IPS DF 19.7 (cell line): ENCODE data around the gene SLC13A3.
A peak's percentile ranks its signal among the peaks of the same experiment; 100 is the strongest.

Experiments
- DNase-seq: peaks from one replicate; pipeline ENCODE4 v3.0.0-alpha.2; 2013; ENCODE audit warnings: low read depth, low spot score

SLC13A3 gene

DNA sequence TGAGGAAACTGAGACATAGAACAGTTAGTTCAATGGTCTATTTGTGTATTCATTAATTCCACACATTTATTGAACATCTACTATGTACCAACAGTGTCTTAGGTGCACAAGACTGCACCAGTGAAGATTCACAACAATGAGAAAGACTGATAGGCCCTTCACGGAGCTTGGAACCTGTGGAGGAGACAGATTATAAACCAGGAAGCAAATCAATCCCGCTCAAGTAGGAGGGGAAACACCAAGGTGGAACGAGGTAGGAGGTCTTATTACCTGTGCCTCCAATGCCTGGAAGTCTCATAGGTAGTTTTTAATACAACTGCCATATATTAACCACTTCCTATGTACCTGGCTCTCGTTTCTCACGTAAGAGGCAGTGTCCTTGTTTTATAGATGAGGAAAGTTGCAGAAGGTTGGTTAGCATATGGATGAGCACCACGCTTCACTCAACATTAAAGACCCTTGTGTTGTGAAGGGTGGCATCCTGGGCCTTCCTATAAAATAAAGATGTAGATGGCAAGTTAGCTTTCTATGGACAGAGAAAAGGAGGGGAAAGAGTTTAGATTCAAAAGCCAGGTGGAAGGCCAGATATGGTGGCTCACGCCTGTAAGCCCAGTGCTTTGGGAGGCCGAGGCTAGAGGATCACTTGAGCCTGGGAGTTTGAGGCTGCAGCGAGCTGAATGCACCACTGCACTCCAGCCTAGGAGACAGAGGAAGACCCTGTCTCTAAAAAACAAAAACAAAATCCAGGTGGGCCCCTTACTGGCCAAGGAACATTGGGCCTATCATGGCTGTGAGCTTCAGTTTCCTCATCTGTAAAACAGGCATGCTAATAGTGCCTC lies 45.1 kb downstream of the SLC13A3 start:
- DNase-seq = no peak

DNA sequence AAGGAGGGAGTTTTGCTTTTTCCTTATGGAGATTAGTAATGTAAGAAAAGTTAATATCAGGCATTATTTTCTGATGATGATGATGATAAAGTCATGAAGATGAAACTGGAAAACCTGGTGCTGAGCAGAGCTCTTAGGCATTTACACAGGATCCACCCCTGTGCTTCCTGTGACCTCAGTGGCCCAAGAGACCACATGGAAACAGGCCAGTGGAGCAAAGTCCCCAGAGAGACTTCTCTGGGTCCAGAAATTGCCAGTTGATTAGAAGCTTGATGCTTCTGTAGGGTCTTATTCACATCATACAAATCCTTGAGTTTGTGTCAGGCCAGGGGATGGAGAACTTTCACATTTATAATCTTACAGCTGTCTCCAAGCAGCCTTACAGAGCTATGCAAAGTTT lies 46.1 kb downstream of the SLC13A3 start:
- DNase-seq = no peak

DNA sequence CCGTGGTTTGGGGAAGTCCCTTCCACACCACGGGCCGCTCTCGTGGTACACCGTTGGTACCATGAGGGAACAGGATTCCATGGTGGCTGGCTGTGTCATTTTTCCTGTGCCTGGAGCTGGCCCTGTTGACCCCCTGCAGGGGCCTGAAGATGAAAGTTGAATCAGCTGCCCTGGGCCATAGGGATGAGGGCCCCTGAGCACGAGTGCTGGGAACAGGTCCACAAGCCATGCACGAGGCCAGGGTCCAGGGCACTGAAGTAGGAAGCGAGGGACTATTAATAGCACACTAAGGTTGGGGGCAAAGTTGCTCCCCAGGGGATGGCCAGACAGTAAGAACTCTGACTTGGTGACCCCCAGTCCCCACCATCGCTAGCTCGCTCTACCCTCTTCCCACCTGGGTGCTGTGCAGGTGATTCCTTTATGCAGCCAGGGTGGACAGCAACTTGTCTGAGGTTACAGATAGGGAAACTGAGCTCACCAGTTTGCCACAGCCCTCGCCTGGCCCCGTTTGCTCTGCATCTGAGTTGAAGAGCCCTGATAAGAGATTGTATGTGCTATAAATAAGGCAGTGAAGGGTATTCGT lies 46.6 kb downstream of the SLC13A3 start:
- DNase-seq = no peak

DNA sequence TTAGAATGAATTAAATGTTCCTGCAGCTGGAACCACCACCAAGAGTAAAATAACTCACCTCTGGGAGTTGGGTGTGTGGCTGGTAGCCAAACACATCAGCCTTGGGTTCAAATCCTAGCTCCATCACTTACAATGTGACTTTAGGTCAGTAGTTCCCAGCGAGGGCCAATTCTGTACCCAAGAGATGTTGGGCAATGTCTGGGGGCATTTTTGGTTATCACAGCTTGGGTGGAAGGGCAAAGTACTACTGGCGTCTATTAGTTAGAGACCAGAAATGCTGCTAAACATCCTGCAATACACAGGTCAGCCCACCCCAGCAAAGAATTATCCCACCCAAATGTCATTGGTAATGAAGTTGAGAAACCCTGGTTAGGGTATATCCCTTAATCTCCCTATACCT lies 48.8 kb downstream of the SLC13A3 start:
- DNase-seq = no peak

DNA sequence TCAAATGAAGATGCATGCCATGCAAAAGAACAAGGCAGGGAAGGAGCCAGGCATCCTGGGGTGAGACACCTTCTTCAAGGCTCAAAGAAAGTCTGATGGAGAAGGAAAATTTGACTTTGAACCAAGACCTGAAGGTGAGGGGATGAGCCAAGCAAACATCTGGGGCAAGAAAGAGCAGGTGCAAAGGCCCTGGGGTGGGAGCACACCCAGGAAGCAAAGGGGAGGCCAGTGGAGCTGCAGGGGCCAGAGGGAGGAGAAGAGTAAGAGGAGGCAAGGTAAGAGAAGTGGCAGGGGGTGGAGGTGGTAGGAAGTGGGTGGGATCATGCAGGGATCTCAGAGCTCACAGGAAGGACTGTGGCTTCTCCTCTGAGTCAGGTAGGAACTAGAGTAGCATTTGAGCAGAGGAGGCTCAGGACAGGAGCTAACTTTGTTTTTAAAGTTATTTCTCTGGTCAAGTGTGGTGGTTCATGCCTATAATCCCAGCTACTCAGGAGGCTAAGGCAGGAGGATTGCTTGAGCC lies 49.6 kb downstream of the SLC13A3 start:
- no peak for DNase-seq

DNA sequence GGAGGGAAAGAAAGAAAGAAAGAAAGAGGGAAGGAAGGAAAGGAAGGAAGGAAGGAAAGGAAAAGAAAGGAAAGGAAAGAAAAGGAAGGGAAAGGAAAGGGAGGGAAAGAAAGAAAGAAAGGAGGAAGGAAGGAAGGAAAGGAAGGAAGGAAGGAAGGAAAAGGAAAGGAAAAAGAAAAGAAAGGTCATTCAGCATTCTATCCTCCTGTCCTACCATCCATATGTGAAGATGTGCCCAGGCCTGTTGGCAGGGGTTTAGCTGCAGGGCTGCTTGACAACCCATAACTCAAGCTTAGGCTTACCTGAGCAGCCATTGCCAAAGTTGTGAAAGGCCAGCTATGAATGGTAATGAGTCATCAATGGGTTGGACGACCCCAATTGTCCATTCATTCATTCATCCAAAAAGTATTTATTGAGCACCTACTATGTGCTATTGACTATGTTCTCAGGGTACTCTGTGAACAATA lies 50.9 kb downstream of the SLC13A3 start:
- DNase-seq = no peak

DNA sequence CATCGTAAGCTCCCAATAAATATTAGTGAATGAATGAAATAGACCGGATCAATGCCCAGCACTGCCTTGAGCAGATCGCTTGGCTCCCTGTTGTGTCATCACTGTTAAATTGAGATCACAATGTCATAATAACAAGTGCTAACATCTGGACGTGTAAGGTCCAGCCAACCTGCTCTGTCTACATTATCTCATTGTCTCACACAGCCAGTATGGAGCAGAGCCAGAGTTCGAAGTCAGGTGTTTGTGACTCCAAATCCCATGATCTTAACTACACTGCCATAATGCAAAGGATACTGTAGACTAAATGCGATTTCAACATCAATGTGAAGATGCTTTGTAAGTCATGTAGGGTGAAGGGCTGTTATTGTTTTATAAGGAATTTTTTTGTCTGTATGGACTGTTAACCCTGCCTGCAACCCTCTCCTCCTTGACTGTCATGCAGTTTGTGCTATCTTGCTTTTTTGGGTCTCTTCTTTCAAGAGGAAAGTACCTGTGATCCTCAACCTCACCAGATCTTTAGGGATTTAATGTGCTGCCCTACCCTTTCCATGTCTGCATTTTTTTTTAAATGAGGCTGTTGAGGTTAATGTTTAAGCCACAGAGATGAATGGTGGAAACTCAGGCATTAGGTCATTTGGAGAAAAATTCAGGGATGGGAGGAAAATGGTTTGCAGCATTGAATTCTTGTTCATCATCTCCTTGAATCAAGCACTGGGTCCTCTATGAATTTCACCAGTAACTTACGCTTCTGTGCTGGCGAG lies 51.9 kb downstream of the SLC13A3 start:
- no peak for DNase-seq

DNA sequence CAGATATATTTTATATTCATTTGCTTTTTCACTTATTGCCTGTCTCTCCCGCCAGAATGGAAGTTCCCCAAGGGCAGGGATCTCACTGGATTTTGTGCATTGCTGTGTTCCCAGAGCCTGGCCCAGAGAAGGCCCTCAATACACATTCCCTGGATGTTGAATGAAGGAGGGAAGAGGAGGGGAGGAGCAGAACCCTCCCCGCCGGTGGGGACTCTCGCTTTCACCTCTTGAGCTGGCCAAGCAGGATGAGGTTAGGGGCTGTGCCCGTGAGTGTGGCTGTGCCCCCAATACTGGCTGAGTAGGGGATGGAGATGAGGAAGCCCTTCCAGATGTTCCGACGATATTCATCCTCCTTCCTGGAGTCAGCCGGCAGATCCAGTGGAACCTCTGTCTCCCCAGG lies 55.3 kb downstream of the SLC13A3 start:
- no peak for DNase-seq

DNA sequence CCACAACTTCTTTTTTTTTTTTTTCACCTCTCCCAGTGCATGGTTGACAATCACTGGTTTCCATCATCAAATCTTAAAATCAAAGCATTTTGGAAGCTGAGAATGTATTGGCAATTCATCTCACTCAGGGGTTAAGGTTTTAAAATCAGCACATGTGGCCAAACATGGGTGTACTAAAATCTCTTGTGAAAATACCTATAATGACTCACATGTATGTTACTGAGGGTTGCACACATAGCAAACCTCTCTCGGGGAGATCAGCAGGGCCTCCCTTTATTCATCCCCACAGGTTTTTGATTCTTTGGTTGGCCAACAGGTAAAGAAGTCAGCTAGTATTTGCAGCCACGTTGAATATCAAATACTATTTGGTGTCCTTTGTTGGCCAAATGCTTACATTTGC lies 56.5 kb downstream of the SLC13A3 start:
- DNase-seq = no peak

DNA sequence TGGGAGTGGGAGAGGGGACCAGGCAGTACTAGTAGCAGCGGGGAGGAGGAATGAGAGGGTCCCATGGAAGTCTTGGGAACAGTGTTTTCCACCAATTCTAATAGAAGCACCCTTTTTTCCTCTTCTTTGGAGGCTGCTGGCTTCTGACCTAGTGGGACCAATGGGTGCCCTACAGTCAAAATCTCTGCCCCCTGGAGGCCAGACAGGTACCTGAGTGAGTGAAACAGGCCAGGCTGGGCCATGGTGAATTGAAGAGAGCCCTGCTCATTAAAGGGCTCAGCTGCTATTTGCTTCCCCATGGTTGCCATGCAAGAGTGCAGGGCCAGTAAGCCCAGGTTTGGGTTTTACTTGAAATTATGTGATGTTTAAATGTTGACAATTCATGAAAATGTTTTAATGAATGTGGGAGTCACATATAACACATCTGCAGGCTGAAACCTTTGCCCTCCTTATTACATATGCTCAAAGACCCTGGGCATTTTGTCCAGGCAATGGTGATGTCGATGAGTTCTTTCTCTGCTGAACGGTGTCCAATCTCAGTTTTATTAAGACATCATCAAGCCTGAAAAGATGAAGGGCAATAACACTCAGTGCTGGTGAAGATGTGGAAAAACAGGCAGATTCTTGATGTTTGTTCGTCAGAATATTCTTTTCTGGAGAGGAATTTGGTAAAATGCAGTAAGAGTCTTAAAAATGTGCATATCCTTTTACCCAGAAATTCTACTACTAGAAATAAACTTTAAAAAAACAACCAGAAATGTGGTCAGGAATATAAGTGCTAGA lies 58.5 kb downstream of the SLC13A3 start:
- no peak for DNase-seq

DNA sequence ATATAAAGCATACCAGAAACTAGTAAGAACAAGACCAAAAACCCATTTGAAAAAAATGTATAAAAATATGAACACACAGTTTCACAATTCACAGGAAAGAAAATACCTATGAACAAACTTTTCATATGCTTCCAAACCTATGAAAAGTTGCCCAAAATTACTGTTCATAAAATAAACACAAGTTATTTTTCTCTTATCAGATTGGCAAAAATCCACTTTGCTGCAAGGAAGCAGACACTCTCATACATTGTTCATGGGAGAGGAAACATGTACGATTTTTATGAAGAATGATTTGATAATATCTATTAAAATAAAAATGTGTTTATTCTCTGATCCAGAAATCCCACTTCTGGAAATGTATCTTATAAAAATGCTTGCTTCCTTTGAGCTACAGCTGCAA lies 60.8 kb downstream of the SLC13A3 start:
- DNase-seq = no peak

DNA sequence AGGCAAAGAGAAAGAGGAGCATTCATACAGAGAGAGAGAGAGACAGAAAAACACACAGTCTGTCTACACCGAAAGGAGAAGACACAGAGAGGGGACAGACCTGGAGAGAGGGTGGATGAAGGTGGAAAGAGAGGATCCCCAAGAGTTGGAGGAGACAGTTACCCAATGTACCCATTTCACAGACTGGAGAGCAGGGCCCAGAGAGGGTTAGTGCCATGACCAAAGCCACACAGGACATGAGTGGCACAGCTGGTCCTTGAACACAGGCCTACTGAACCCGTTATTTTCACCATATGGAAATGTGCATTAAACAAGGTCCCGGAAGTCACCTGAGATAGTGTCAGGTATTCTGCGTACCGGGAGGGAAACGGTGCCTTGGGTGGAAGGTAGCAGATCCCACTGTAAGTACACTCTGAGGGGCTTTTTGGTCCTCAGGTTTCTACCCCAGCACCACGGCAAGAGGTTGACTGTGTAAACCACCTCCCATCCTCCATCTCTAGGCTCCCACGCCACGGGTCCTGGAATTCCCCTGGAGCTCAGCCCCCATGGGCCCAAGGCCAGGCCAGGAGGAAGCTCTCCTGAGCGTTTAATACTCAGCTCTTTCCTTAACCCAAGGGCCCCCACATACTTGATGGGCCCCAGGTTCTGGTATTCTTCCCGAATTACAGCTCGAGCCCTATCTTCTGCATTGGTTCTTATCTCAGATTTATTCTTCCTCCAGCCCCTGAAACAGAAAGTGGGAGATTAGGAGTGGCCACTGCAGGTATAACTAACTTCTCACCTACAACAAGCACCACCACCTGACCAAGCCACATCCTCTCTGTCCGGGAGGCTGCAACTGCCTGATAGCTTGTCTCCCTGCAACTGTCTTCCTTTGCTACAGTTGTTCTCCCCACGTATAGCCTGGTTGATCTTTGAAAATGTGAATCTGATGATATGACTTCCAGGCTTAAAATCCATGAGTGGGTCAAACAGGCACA lies 62.4 kb downstream of the SLC13A3 start:
- no peak for DNase-seq

DNA sequence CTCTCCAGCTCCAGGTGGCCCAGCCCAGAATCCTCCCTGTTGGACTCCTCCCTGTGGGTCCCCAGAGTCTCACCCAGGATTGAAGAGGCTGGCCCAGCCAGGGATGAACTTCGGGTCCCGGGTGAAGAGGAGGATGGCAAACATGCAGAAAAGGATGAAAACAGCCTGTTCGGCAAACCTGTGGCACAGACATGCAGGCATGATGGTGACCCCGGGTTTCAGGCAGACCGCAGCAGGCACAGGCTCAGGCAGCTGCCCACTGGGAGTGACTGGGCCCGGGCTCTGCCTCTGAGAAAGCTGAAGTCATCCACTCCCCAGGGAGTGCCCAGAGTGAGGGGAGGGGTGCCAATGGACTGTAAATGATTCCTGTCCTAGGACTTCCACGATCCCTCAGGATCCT lies 63.3 kb downstream of the SLC13A3 start:
- DNase-seq = no peak

DNA sequence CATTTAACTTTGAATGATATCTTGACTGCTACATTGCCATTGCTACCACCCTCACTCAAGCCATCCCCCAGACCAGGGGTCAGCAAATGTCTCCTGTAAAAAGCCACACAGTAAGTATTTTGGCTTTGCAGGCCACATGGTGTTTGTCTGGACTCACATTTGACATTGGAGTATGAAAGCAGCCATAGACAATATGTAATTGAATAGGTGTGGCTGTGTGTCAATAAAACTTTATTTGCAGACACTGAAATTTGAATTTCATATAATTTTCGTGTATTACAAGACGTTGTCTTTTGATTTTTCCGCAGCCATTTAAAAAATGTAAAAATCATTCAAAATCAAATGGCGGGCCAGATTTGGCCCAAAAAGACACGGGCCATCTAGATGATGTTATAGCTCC lies 64.5 kb downstream of the SLC13A3 start:
- DNase-seq = no peak

DNA sequence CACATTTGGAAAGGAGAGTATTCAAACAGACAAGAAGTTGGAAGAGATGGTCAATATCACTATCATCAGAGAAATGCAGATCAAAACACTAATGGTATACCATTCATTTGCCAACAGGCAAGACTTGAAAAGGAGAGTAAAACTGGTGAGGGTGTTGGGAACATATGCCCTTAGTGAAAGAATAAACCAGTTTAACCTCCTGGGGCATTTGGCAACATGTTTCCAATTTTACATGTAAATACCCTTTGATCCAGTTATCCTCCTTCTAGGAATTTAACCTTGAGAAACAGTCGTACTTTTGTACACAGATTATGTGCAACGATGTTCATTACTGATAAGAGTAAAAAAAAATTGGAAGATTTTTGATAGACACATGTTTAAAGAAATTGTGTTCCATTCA lies 66.8 kb downstream of the SLC13A3 start:
- no peak for DNase-seq

DNA sequence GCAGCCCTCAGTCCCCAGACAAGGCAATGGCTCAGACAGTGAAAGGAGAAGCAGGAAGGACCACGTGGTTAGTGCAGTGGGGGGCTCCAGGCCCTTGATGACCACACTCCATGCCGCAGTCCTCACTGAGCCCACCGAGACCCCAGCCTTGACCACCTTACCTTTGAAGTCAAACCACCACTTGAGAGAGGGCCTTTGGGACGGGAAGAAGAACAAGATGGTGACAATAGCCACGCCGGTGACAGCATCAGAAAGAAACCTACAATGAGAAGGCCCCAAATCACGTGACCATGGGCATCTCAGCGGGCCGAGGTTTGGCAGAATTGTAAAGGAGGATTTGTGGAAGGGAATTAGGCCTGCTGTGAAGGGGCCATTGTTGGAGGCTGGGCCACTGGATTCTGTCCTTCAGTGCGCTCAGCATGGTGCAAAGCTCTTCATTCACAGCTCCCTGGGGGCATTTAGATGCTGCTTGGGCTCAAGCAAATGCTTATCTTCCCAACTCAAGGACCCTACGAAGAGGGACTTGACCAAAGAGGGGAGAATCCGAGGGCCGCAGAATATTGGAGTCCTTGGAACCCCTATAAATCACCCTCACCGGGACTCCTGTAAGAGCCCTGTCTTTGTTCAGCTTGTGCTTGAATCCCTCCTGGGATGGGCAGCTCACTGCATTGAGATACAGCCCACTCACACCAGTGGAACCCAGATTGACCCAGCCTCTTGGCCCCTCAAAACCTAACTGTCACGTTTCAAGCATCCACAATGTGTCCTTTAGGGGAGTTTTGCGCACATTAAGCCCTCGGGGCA lies 67.6 kb downstream of the SLC13A3 start:
- peak; percentile 72 for DNase-seq

DNA sequence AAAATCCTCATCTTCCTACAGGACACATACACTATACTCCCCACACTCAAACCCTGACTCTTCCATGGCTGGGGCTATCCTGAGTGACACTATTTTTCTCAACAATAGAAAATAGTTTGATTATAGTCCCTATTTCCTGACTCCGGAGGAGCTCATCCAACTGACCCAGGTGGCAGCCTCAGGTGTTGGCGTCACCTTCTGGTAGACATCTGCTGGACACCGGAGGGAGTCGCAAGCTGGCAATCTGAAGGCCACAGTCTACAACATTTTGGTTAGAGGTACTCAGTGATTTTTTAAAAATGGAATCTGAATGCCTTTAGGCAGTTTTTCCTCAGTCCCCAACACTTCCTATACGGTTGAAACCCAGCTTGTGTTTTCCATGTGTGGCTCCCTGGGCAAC lies 68.6 kb downstream of the SLC13A3 start:
- DNase-seq = no peak

DNA sequence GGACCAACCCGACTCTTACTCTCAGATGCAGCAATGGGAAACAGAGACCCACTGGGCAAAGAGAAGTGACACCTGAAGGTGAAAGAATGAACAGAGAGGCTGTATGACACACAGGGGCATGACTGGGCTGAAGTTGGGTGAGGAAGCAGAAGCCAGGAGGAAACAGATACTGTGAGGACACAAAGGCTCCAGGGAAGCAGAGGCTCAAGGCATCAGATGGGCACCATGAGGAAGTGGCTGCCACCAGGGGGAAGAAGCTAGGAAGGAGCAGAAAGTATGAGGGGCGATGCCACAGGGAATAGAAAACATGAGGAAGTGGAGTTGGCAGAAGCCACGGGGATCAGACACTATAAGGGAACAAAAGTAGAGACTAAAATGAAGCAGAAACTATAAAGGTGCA lies 69.9 kb downstream of the SLC13A3 start:
- DNase-seq = no peak

DNA sequence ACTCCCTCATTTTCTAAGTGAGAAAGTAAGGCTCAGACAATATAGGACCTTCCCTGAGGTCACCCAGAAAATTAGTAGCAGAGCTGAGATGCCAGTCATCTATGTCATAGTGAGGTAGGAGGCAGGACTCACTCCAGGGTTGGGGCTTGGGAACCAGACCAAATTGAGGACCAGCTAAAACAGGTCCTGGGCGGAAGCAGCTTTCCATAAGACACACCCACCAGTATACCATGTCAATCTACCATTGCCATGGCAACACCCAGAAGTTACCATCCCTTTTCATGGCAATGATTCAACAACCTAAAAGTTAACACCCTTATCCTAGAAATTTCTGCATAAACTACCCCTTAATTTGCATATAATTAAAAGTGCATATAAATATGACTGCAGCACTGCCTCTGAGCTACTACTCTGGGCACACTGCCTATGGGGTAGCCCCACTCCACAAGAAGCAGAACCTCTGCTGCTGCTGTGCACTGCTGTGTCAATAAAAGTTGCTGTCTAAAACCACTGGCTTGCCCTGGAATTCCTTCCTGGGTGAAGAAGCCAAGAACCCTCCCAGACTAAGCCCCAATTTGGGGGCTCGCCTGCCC lies 70.5 kb downstream of the SLC13A3 start:
- DNase-seq = no peak
